Measurements from ENCODE around the gene BMERB1.

The BMERB1 gene

GRCh38 chr16:15608398-15609285 lies 174.3 kb downstream of the BMERB1 start:
- DNase-seq (ENCODE audit: low read depth in 4 of 4, low spot score in 1 of 4) = no peak

- DNase-seq (ENCODE audit: low read depth in 4 of 4, low spot score in 1 of 4) = no peak
Measured at GRCh38 chr16:15609286-15609649, 174.9 kb downstream of the BMERB1 start.

DNA sequence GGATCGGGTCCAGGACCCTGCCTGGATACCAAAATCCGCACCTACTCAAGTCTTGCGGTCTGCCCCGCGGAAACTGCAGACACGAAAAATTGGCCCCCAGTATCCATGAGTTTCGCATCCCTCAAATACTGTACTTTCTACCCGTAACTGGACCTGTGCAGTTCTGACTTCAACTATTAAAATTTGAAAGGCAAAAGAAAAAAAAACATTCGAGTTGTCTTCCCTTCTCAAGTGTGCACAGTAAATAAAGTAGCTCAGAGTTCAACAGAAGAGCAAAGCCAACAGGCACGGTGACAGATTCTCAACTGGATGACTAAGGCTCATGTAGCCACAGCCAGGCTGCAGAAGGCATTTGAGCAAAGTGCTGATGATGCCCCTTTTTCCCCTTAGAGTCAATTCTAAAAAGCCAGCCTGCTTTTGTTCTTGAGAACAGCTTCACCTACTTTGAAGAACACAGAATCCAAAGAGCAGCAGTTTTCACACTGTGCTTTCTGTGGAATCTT lies 176.0 kb downstream of the BMERB1 start:
- DNase-seq (ENCODE audit: low read depth in 4 of 4, low spot score in 1 of 4) = no peak

- DNase-seq (ENCODE audit: low read depth in 4 of 4, low spot score in 1 of 4) = no peak
Measured at GRCh38 chr16:15611610-15612009, 177.2 kb downstream of the BMERB1 start.

GRCh38 chr16:15613676-15614075 lies 179.3 kb downstream of the BMERB1 start:
- DNase-seq (ENCODE audit: low read depth in 4 of 4, low spot score in 1 of 4) = no peak

DNA sequence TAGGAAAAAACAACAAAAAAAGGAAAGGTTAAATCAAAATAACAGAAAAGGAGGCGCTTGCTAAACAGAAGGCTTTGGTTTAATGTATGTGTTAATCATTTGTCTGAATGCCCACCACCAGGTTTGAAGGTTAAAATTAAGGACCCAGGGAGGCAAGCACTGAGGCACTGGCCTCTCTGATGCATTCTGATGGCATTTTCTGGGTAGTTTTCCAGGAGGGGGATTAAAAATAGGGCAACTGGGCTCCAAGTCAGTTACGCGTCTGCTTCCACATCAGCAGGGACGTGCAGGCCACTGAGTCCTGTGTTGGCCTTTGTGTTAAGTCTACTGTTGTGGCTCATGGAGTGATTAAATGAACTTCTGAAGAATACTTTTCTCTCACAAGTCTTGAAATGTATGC lies 181.6 kb downstream of the BMERB1 start:
- DNase-seq (ENCODE audit: low read depth in 4 of 4, low spot score in 1 of 4) = no peak

DNA sequence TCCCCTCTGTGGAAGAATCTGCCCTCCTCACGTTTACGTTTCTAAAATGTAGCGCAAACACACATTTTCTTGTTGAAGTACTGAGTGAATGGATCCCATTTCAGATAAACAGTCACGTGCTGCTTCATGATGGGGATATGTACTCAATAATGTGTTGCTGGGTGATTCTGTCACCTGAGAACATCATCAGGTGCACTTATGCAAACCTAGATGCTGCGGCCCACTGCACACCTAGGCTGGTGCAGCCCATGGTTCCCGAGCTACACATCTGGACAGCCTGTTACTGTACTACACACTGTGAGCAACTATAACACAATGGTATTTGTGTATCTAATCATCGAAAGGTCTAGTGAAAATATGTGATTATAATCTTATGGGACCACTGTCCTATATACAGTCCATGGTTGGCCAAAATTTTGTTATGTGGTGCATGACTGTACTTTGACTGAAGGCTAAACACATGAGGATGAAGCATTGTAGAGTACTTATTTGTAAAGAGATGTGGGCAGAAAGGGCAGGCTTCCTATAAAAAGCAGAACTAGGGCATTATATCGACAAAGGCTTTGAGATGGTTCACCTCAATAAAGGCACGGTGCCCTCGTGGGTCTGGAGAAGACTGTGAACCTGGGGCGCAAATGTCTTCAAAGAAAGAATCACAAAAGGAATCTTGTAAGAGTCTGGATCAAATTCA lies 182.2 kb downstream of the BMERB1 start:
- DNase-seq (ENCODE audit: low read depth in 4 of 4, low spot score in 1 of 4) = no peak

DNA sequence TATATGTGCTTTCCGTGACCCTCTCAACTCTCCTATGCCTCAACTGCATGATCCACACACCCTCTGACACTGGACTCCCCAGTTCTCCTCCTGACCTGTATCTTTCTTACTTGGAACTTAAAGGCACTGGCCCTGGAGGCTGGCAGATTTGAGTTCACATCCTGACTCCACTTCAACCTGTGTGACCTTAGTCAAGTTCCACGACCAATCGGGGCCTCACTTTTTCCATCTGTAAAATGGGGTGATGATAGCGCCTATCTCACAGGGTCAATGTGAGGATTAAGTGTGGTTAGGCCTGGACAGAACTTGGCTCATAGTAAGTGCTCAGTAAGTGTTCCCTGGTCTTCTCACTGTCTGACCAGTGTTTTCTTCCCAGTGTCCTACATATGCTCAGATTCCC lies 183.5 kb downstream of the BMERB1 start:
- DNase-seq (ENCODE audit: low read depth in 4 of 4, low spot score in 1 of 4) = no peak

- no peak for DNase-seq (ENCODE audit: low read depth in 4 of 4, low spot score in 1 of 4)
Measured at GRCh38 chr16:15618392-15618791, 184.0 kb downstream of the BMERB1 start.

- no peak for DNase-seq (ENCODE audit: low read depth in 4 of 4, low spot score in 1 of 4)
Measured at GRCh38 chr16:15620611-15621195, 186.3 kb downstream of the BMERB1 start.

DNA sequence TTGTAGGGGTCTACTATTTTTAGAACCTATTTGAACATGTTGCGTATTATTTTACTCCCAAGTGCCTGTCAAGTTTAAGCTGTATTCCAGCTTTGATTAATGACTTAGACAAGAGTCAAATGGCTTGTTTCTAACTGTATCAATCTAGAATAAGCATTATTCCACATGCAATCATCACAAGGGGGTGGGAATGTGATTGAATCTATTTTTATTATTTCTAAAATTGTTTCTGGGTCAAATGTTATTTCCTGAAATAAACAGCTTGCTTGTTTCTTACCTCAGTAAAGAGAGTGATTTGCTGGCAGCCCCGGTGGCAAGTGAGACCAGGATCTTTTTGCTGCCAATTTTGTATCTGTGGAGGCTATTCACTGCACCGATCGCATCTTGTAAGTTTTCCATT lies 187.1 kb downstream of the BMERB1 start:
- no peak for DNase-seq (ENCODE audit: low read depth in 4 of 4, low spot score in 1 of 4)

DNA sequence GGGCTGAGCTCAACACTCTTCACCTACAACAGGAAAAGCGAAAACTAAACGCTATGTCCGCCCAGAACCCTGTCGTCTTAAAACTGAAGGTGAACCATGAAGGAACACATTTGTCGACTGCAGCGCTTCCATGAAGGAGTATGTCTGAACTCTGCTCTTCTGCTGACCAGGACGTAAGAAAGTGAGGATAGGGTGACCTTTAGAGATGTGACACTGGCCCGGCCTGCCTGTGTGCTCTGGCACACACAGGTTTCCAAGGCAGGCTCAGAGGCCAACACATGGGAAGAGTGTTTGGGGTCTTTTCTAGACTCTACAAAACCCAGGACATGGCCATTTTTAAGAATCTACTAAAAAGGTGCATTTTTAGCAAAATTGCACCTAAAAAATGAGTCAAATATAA lies 187.5 kb downstream of the BMERB1 start:
- DNase-seq (ENCODE audit: low read depth in 4 of 4, low spot score in 1 of 4) = no peak

DNA sequence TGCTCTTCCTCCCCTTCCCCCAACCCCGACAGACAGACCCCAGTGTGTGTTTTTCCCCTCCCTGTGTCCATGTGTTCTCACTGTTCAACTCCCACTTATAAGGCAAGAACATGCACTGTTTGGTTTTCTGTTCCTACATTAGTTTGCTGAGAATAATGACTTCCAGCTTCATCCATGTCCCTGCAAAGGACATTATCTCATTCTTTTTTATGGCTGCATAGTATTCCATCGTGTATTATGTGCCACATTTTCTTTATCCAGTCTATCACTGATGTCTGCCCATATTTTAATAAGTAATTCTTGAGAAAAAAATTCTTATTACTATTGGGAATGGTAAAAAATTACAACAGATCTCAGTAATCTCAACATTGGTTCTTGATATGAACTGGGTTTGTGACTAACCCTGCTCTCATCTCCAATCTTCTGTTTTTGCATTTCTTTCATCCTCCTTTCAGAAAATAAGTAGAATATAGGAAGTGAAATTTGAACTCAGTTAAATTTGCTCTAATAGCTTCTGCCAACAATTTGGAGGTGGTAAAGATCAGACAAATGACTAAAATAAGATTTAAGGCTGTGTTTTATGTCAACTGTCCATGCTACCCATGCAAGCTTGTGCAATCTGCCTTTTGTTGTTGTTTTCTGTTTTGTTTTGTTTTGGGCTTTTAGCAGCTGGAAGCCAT lies 197.5 kb downstream of the BMERB1 start:
- no peak for DNase-seq (ENCODE audit: low read depth in 4 of 4, low spot score in 1 of 4)

- DNase-seq (ENCODE audit: low read depth in 4 of 4, low spot score in 1 of 4) = no peak
Measured at GRCh38 chr16:15635926-15636325, 201.5 kb downstream of the BMERB1 start.

DNA sequence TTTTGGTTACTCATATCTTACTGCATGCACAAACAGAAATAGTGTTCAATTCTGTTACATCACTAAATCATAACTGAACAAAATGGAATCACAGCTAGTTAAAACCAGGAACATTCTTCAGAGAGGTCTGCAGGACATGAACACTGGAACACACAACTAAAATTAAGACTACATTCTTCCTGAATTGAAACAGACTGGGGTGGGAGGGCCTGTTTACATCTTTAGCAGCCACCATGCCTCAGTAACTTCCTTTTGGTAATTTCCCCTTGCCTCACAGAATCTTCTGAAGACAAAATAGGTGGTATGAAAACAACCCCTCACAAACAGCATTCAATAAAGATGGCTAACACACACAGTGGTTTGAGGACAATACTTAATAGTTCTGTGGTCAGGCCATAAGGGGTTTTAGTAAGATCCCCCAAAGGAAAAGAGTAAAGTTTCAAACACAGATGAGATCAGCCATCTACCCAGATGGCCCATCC lies 202.0 kb downstream of the BMERB1 start:
- DNase-seq (ENCODE audit: low read depth in 4 of 4, low spot score in 1 of 4) = no peak

Measured in stimulated activated CD4-positive, alpha-beta T cell treated with anti-CD3 and anti-CD28 coated beads, Interleukin-1b, Interleukin-23, amount 100 ng/mL, for 24 hours (primary cell).